Dedifferentiated amniotic fluid mesenchymal stem cell (primary cell): Measurements from ENCODE around the gene SH3BP2.

Source experiments
- DNase-seq: peaks from one replicate; pipeline ENCODE4 v3.0.0-alpha.2; 2016; ENCODE audit errors: extremely low spot score

SH3BP2 gene

DNA sequence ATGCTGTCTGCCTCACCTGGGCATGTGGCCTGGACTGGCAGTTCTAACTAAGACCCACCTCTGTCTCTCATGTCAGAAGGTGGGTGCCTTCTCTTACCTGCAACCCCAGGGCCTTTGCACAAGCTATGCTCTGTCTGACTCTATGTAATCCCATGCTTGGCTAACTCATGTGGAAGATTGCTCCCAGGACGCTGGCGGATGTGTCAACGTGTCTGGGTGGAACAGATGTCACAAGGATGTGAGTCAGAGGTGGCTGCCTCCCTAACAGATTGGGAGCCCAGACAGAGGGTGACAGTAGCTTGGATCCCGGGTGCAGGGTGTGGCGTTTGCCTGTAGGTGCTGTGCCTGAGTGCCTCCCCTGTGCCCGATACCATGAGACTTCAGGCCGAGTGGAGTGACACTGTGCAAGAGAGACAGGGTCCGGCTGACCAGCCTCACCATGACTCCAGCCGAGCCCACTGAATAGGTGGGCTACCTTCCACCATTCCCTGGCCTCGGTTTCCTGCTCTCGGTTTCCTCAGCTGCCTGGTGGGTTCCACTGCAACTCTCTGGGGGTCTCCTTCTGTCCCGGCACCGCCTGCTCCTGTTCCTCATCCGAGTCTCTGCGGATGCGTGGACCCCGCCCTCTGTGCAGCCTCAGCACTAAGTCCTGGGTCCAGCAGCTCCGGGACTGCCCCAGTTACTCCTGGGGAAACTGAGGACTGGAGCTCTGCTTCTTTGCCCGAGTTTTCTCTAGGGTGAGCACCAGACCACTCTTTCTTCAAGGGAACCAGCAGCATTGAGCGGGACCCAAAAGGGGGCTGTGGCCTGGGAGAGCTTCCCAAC is 11.0 kb downstream of the SH3BP2 start:
- DNase-seq = no peak

DNA sequence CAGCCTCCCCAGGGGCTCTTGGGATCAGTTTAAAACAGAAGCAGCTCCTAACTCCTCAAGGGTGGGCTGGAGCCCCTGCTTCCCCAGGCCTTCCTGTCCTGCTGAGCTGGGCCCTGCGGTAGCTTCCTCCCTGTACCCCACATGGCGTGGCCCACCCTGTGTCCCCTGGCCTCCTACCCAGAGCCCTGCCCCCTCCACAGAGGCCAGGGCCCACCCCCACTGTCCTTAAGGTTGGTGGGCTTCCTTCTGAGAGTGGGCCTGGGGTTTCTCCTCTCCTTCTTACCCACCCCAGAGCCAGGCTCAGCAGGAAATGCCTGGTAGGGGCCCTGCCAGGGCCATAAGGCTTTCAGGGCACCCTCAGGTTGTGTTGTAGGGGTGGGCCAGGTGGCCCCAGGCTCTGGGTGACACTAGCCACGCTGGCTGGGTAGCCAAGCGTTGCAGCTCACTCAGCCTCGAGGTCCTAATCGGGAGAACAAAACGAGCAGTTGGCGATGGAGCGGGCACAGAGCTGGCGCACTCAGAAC is 11.6 kb downstream of the SH3BP2 start:
- DNase-seq = no peak

DNA sequence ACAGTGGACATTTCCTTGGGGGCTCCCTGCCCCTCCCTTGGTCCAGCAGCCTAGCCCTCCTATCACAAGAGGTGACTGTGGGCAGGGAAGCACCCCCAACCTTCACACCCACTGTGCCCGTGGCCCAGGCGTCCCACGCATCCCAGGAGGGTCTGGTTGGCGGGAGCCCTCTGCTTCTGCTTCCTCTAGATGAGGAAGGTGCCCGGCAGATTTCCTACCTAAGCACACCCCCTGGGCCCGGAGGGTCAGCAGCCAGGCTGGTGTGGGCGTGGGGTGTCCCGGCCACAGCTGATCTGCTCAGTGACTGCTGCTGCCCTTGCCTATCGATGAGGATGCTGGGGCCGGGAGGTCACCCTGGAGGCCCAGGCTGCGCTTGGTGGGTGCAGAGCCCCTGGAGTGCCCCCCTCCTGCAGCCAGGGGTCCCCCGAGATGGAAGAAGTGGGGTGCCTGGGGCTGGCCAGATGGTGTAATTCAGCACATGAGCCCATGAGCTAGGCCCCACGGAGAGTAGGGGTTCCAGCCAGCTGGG is 12.2 kb downstream of the SH3BP2 start:
- DNase-seq = no peak

DNA sequence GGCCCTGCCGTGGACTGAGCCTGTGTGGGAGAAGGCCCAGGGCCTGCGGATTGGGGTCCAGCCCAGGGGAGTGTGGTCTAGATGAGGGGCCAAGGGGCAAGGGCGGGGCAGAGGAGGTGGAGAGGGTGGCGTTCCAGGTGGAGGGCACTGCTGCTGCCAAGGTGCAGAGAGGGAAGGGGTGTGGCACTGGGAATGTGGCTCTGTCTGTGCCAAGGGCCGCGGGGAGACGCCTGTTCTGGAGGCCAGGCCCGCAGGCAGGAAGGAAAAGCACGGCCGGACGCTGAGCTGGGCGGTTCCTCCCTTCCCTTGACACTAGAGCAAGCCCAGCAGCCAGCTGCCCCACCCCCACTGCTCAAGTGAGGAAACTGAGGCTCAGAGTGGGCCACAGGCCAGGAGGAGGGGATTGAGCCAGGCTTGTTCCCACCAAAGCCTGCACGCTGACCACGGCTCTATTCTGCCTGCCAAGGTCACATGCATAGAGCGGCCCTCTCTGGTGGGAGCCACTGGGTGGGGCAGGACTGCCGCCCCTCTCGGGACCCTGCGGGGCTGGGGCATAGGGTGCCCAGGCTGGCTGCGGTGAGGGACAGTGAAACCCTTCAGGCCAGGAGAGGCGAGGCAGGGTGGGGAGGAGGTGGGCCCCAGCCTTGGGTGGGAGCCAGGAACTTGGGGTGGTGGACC is 13.0 kb downstream of the SH3BP2 start:
- DNase-seq = no peak

DNA sequence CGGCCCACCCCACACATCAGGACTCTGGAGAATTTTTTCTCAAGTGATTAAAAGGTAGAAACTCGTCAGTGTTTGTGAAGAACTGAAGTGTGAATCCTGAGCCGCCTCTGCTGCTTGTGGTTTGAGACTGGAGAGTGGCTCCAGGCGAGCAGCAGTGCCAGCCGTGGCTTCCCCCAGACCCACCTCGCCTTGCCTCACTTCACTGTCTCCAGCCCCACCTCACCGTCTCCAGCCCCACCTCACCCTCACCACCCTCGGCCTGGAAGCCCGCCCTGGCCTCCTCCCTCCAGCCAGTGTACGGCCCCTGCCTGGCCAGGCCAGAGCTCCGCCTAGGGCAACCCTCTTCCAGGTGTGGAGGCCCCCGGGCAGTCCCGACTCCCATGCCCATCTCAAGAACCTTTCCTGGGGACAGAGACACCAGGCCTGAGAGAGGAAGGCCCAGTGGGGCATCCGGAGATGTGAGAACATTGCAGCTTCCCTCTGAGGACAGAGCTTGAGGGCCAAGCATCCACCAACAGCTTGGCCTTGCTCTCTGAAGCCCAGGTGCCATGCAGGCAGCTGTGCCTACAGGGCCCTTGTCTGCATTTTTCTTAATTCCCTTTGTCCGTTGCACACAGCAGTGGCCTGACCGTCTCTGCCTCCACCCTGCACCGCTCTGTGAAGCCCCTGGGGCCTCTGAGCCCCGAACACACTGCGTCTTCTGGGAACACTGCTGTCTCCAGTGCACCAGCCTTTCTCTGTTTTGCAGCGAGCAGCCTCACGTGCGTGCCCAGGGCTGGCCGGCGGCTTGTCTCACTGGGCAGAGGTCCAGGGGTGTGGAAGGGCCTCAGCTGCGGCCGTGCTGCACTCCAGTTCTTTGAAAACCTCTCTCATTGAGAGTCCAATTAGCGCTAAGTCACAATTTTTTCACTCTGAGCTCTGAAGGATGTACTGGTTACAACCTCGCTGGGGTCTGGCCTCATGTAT is 13.8 kb downstream of the SH3BP2 start:
- DNase-seq = peak; percentile 53

DNA sequence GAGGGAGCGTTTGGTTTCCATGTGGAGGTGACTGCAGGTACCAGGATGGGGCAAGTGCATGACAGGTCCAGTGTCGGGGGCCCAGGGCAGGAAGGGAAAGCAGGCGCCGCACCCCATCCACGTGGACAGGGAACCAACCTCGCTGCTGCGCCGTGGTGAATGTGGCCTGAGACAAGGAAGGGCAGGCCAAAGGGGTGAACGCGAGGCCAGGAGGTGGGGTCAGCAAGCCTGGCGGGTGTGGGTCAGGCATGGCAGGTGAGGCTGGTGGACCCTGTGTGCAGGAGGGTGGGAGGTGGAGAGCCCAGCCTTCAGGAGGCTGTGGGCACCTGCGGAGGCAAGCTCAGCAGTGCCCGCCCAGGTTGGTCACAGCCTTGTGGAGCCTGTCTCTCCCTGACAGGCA is 14.7 kb downstream of the SH3BP2 start:
- no peak for DNase-seq

DNA sequence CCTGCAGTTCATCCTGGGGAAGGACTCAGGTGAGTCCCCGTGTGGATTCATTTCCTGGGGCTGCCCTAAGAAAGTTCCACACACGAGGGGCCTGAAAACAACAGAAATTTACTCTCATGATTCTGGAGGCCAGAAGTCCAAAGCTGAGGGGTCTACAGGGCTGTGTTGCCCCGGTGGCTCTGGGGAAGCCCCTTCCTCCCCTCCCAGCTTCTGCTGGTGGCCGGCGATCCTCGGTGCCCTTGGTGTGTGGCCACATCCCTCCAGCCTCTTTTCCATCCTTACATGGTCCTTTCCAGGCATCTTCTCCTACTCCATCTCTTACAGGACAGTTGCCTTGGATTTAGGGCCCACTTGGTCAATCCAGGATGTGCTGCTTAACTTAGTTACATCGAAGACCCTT is 15.1 kb downstream of the SH3BP2 start:
- no peak for DNase-seq

DNA sequence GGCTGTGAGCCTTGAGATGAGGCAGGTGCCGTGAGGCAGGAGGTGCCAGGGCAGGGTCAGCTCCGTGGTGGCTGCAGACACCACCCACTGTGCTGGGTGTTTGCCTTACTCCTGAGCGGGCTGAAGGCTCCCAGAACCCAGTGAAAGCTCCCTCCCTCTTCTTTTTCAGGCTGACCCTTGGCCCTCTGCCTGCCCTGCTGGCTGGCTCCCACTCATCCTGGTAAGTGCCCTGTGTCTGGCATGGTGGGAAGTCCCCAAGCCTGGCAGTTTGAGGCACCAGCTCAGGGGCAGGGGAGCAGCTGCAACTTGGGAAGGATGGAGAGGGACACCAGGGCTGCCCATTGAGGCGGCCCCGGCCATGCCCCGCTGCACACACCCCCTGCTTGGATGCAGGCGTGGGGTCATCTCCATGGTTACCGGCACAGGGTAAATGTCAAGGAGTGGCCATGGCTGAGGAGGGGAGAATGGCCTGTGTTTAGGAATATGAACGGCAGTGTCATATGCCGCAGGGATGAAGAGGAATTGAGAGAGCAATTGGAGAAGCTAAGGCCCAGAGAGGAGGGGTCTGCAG is 16.8 kb downstream of the SH3BP2 start:
- no peak for DNase-seq

DNA sequence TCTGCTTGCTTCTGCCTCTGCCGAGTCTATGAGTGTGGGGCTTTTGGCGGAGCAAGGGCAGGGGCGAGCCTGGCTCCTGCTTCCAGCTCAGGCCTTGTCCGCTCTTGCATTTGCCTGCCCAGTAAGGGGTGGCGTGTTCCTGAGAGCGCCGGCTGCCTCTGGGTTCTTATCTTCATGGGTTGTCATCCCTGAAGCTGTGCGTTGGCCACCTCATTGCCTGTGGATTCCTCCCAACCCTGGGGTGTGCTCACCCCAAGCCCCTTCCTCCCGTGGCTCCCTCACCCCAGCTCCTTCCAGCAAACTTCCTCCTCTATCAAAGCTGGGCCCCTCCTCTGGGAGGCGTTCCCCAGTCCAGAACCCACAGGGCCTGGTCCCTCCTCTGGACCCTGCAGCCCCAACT is 17.5 kb downstream of the SH3BP2 start:
- DNase-seq = no peak

DNA sequence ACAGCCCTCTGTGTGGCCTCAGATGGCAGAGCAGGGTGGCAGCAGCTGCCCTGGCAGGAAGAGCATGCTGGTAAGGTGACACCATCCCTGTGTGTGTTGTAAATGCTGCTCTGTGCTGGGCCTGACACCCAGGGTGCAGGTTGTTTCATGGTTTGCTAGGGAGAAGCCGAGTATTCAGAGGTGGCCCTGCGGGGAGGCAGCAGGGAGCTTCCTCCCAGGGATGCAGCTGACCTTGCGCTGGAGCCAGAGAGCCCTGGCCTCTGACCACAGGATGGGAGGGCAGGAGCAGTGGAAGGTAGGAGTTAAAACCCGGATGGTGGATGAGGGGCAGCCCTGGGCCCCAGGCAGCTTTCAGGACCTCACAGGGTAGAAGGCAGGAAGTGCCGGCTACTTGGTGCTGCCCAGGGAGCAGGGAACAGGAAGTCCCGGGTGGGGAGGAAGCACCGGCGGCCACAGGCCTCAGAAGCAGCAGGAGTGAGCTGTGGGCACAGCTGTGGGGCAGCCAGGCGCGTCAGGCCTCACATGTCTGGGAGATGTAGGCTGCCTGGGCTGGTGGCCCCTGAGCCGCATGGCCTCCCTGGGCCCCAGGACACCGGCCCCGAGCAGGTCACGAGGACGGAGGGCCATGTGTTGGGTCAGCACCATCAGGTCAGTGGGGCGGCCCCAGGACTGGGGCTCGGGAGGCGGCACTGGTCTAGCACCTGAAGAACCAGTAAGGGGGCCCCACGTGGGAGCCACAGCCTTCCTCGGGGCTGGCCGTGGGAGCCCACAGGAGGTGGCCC is 19.1 kb downstream of the SH3BP2 start:
- DNase-seq = no peak

DNA sequence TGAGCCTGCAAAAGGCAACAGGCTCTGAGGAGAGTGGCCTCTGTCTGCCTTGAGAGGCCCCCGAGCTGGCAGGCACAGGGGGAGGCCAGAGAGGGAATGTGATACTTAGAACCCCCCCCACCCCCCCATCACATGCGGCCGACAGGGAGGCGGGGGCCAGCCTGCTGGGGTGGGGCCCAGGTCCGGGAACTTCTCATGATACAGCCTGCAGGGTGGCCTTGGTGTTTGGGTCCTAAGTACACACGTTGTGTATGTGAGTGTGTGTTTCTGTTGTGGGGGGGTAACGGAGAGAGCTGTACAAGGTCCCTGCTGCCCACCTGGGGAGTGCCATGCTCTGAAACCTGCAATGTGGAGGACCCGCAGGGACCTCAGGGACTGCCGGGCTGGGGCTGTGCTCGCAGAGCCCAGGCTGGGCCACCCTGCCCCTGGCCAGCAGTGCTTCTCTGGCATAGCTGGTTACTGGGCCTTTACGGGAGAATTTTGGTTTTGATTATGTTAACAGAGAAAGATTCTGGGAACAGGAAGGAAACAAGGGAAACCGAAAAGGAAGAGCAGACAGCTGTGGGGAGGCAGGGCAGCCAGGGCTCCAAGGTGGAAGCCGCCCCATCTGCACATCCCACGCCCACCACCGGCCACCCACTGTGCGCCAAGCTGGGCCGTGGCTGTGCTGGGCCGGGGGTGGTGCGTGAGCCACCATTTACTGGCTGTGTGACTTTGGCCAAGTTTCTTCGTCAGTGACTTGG is 19.9 kb downstream of the SH3BP2 start:
- DNase-seq = no peak

DNA sequence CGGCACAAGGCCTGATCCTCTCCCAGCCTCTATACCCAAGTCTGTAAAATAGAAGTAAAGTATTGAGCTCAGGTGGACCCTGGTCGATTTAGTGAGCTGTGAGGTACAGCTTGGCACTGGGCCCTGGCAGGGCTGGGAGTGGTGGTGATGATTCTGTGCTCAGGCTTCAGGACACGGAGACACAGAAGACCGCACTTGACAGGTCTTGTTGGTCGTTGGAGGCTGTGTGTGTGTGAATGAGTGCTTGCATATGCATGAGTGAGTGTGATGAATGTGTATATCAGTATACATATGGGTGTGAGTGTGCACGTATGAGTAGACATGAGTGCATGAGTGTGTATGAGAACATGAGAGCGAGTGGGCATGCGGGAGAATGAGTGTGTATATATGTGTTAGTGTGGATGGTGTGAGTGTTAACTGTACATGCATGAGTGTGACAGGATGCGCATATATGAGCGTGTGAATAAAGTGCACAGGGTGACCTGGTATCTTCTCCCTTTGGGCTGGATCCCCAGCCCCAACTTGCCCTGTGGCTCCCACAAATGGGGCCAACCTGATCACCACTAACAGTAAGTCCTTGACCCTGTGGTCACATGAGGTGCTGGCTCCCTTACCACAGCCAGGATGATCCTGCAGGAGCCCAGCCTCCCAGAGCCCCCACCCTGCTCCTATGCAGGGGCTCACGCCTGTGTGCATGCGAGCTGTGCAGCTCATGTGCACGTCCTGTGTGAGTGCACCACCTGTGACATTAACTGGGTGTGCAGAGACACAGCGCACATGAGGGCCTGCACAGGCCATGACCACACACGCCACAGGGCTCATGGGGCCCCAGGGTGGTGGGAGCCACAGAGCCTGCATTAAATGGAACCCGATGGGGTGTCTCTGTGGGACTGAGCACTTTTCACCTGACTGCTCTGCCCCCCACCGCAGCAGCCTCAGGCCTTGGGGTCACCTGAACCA is 20.8 kb downstream of the SH3BP2 start:
- DNase-seq = no peak

DNA sequence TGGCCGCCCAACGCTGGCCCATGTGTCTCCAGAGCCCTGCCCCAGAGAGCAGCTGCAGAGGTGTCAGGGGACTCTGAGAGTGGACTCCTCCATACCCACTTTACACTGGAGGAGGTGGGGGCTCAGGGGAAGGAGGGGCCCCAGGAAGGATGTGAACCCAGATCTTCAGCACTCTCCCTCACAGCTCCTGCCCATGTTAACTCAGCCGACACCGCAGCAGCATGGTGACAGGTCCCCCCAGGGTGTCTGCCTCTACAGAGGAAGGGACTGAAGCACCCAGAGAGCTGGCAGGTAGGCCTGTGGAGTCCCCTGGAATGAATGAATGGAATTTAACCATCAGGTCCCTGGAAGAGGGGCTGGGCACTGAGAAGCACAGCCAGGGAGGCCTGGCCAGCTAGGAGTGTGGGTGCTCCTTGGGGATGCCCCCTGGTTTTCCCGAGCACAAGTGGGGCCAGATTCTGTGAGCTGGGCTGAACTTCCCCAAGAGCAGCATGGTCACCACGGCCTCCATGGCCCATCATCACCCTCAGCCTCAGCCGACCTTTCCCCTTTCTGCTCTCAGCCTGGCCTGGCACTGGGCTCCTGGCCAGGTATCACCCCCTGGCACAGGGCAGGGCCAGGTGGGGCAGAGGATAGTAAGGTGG is 21.9 kb downstream of the SH3BP2 start:
- DNase-seq = no peak

DNA sequence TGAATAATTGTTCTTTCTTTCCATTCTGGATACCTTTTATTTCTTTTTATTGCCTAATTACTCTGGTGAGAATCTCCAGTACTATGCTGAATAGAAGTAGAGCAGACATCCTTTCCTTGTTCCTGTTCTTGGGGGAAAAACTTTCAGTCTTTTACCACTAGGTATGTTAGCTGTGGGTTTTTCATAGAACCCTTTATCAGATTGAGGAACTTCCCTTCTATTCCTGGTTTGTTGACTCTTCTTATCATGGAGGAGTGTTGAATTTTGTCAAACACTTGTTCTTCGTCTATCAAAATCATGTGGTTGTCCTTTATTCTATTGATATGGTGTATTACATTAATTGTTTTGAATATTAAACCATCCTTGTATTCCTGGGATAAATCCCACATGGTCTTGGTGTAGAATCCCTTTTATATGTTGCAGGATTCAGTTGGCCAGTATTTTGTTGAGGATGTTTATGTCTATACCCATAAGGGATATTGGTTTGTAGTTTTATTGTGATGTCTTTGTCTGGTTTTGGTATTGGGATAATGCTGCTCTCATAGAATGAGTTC is 23.6 kb downstream of the SH3BP2 start:
- DNase-seq = no peak

DNA sequence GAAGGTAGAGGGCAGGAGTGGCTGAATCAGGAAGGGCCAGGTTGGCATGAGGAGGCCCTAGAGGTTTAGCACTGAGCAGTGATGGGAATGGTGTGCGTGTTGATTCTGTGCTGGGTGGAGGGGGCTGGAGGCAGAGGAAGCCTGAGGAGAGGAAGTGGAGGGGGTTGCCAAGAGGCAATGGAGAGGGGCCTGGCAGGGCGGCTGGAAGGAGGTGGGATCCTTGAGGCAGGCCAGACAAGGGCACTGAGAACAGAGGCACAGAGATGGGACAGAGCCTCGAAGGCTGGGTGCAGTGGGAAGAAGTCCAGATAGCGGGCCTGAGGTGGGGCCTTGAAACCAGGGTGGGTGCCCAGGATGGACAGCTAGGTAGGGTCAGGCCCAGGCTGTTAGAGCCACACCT is 24.3 kb downstream of the SH3BP2 start:
- no peak for DNase-seq

DNA sequence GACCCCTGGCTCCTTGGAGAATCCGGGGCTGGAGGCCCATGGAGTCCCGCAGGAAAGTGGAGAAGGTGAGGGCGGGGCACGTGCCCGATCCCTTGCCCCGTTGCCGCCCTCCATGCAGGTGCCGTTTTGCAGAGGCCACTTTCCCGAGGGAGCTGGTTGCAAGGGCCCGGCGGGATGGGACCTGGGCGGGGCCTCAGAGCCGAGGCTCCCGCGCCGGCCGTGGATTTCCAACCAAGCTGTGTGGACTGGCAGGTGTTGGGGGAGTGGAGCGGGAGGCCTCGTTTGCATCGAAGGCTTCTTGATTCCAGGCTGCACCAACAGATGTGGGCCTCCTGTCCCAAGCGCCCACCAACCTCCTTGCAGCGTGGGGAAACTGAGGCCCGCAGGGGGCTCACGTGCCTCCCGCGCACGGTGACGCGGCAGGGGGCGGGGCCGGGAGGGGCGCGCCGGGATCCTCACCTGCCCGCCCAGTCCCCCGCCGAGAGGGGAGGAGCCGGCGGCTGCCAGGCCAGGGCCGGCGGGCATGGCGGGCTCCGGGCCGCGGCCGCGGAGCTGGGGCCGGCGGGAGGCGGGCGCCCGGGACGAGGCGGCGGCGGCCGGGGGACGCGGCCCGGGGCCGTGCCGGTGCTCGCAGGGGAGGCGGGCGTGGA is 24.9 kb downstream of the SH3BP2 start:
- no peak for DNase-seq

DNA sequence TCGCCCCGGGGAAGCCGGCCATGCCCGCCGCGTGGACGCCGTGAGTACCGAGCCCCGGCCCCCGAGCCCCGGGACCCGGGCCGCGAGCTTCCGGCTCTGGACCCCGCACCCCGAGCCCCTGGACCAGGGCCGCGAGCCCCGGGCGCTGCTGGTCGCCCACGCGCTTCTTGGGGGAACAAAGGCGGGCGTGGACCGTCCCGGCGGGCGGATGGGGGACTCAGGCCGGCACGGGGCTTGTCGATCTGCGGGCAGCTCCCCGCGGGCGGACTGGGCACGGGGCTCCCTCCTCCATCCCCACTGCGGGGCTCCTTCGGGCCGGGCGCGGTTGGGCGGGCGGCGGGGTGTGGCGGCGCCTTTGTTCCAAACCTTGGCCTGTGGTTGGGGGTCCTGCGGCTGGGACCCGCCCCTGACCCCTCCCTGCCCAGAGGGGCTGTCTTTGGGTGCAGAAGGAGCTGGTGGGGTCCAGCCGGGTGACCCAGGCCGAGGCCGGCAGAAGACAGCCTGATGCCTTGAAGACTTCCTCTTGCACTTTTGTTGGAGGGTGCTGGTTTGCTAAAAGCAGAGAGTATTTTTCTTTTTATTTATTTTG is 25.6 kb downstream of the SH3BP2 start:
- DNase-seq = no peak
